Measurements from ENCODE around the gene CPED1. TPM values are rescaled to one million over a fixed set of nuclear protein-coding genes. Genes with fewer than 3 reads are reported as not detected.
"Not testable (repeated sequence)": the region's sequence is repeated elsewhere in the genome, so short reads cannot be mapped to it uniquely, and the experiment has no call there.

CPED1 gene
- total RNA-seq, 4 donors from 2014 or later, result 15.0 to 32.1 (median 21.8) TPM

- H3K9me3 ChIP-seq, result no peaks in the 10 kb centered on the region
- no peaks in the 10 kb centered on the region for H3K27me3 ChIP-seq
- 96 to 100% methylated on average over 2 of the region's 2 CpGs for WGBS, 2 donors
- H3K4me1 ChIP-seq, result peaks cover 0 to 5% (median 0%) of the 10 kb centered on the region in 4 donors
- no peak for DNase-seq (ENCODE audit: low spot score in 2 of 2)
- H3K4me3 ChIP-seq, result no peak overlapping the region
- no peak for TF ChIP-seq EP300 (IDR thresholded peaks at IDR 0.05)
- no peak for TF ChIP-seq CTCF (IDR thresholded peaks at IDR 0.05)
- no peak for TF ChIP-seq POLR2A (IDR thresholded peaks at IDR 0.05)
- H3K36me3 ChIP-seq, result peaks cover 0 to 12% (median 0%) of the 10 kb centered on the region in 3 donors
- H3K27ac ChIP-seq, result no peak overlapping the region
Measured at GRCh38 chr7:121058975-121059374, 70.5 kb downstream of the CPED1 start.

- peaks cover 0 to 12% (median 0%) of the 10 kb centered on the region in 3 donors for H3K36me3 ChIP-seq
- H3K27ac ChIP-seq; H3K4me1 ChIP-seq; H3K9me3 ChIP-seq; H3K4me3 ChIP-seq; H3K27me3 ChIP-seq; DNase-seq (ENCODE audit: low spot score in 2 of 2): not testable (repeated sequence)
- WGBS, 2 donors, result 95 to 96% methylated on average over 30 to 35 of the region's 40 CpGs
Measured at GRCh38 chr7:121059979-121060509, 71.5 kb downstream of the CPED1 start.

- 66 to 67% methylated on average over 5 of the region's 5 CpGs for WGBS, 2 donors
- Histone ChIP-seq H3K27me3 (no peaks in the 10 kb centered on the region), H3K9me3 (no peaks in the 10 kb centered on the region), H3K36me3 (peaks cover 0 to 12% (median 0%) of the 10 kb centered on the region in 3 donors), H3K27ac (peak overlapping the region in 2 of 4 donors; percentile 31 to 35), H3K4me3 (no peak overlapping the region), H3K4me1 (peaks cover 0 to 12% (median 0%) of the 10 kb centered on the region in 4 donors)
- TF ChIP-seq EP300 (IDR thresholded peaks at IDR 0.05) (no peak), CTCF (IDR thresholded peaks at IDR 0.05) (no peak), POLR2A (IDR thresholded peaks at IDR 0.05) (no peak)
- DNase-seq (ENCODE audit: low spot score in 2 of 2), result no peak
Measured at GRCh38 chr7:121061677-121062582, 73.4 kb downstream of the CPED1 start.

GRCh38 chr7:121062671-121063279 is 74.3 kb downstream of the CPED1 start:
- no peak overlapping the region for H3K4me3 ChIP-seq
- no peak for DNase-seq (ENCODE audit: low spot score in 2 of 2)
- peaks cover 0 to 12% (median 0%) of the 10 kb centered on the region in 4 donors for H3K4me1 ChIP-seq
- WGBS, 2 donors, result 57 to 72% methylated on average over 11 of the region's 11 CpGs
- H3K36me3 ChIP-seq, result peaks cover 0 to 12% (median 0%) of the 10 kb centered on the region in 3 donors
- H3K27ac ChIP-seq, result peak overlapping the region in 2 of 4 donors; percentile 31 to 35
- H3K27me3 ChIP-seq, result no peaks in the 10 kb centered on the region
- TF ChIP-seq EP300 (IDR thresholded peaks at IDR 0.05) (peak in 1 of 2 donors; percentile 19), CTCF (IDR thresholded peaks at IDR 0.05) (no peak), POLR2A (IDR thresholded peaks at IDR 0.05) (peak in 1 of 2 donors; percentile 45)
- no peaks in the 10 kb centered on the region for H3K9me3 ChIP-seq

GRCh38 chr7:121067717-121068116 is 79.2 kb downstream of the CPED1 start:
- H3K27ac ChIP-seq; H3K27me3 ChIP-seq; H3K9me3 ChIP-seq; H3K4me3 ChIP-seq; DNase-seq (ENCODE audit: low spot score in 2 of 2); H3K36me3 ChIP-seq: not testable (repeated sequence)
- 88 to 93% methylated on average over 2 of the region's 2 CpGs for WGBS, 2 donors
- peaks cover 0 to 21% (median 0%) of the 10 kb centered on the region in 4 donors for H3K4me1 ChIP-seq

All from tibial nerve (tissue), 4 donors.